ENCODE results near the gene ZNF580. TPM values are rescaled to one million over a fixed set of nuclear protein-coding genes. Genes with fewer than 3 reads are reported as not detected.

ZNF580 gene
- total RNA-seq, 1 experiment from 2014 or later: 22.8 TPM

GRCh38 chr19:55684946-55685681 lies 44.3 kb downstream of the ZNF580 start:
- H3K27ac ChIP-seq (ENCODE audit: insufficient read length, low read depth, low read length): no peak overlapping the region
- no peaks in the 10 kb centered on the region for H3K4me1 ChIP-seq (ENCODE audit: insufficient read depth, low read length)
- Mint-ChIP-seq H3K4me1 (no peaks in the 10 kb centered on the region), H3K27ac (no peak overlapping the region), H3K4me3 (no peak overlapping the region), H3K27me3 (ENCODE audit: low read depth) (no peaks in the 10 kb centered on the region), H3K9me3 (no peaks in the 10 kb centered on the region; a peak in 1 of 5 replicates), H3K36me3 (ENCODE audit: insufficient read depth in 1 of 3, low read depth in 3 of 3) (peaks cover 29 to 61% (median 45%) of the 10 kb centered on the region in 3 experiments)
- H3K9ac ChIP-seq (ENCODE audit: extremely low read depth, insufficient read length, low read length): no peak overlapping the region
- no peak overlapping the region for H4K5ac ChIP-seq (ENCODE audit: insufficient read length, low read depth, low read length)
- TF ChIP-seq, protein P1, sequence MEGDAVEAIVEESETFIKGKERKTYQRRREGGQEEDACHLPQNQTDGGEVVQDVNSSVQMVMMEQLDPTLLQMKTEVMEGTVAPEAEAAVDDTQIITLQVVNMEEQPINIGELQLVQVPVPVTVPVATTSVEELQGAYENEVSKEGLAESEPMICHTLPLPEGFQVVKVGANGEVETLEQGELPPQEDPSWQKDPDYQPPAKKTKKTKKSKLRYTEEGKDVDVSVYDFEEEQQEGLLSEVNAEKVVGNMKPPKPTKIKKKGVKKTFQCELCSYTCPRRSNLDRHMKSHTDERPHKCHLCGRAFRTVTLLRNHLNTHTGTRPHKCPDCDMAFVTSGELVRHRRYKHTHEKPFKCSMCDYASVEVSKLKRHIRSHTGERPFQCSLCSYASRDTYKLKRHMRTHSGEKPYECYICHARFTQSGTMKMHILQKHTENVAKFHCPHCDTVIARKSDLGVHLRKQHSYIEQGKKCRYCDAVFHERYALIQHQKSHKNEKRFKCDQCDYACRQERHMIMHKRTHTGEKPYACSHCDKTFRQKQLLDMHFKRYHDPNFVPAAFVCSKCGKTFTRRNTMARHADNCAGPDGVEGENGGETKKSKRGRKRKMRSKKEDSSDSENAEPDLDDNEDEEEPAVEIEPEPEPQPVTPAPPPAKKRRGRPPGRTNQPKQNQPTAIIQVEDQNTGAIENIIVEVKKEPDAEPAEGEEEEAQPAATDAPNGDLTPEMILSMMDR (conservative IDR thresholded peaks at IDR 0.05): no peak
- H3K14ac ChIP-seq (ENCODE audit: insufficient read depth, low read length): no peak overlapping the region
- H2BK20ac ChIP-seq (ENCODE audit: low read depth, low read length, poor library complexity, severe bottlenecking): no peak overlapping the region
- H4K91ac ChIP-seq (ENCODE audit: insufficient read length, low read depth, low read length): no peak overlapping the region
- peaks cover 5% of the 10 kb centered on the region for H3K79me1 ChIP-seq (ENCODE audit: insufficient read depth, low read depth, low read length, poor library complexity, severe bottlenecking)
- no peaks in the 10 kb centered on the region for H4K20me1 ChIP-seq (ENCODE audit: control insufficient read depth, insufficient read depth, insufficient read length)
- no peak overlapping the region for H3K4ac ChIP-seq (ENCODE audit: low read depth, low read length)
- no peak overlapping the region for H2BK5ac ChIP-seq (ENCODE audit: insufficient read length, low read length)
- no peak overlapping the region for H3T11ph ChIP-seq (ENCODE audit: low read length)
- 0 out of 2 replicates have a peak, but pooled peaks cover 1% of the 10 kb centered on the region for H3K79me2 ChIP-seq (ENCODE audit: insufficient read depth, low read length)
- H3K18ac ChIP-seq (ENCODE audit: insufficient read length, low read depth, low read length): no peak overlapping the region
- no peaks in the 10 kb centered on the region for H3K9me3 ChIP-seq (ENCODE audit: control insufficient read depth, low read depth, low read length)
- no peak overlapping the region for H2BK120ac ChIP-seq (ENCODE audit: low read depth, low read length, poor library complexity, severe bottlenecking)
- no peak overlapping the region for H3K56ac ChIP-seq (ENCODE audit: insufficient read length, low read depth, low read length)
- no peak overlapping the region for H3K23ac ChIP-seq (ENCODE audit: insufficient read length, low read depth, low read length)
- no CpG with 5 or more reads among the region's 60 CpGs for WGBS (ENCODE audit: extremely low coverage, insufficient read length, low lambda C conversion rate)
- DNase-seq: no peak
- H3K4me2 ChIP-seq (ENCODE audit: insufficient read depth, insufficient read length, low read length): no peak overlapping the region
- no peaks in the 10 kb centered on the region for H3K23me2 ChIP-seq (ENCODE audit: insufficient read length, low read depth, low read length, poor library complexity, severe bottlenecking)
- H3K27me3 ChIP-seq (ENCODE audit: insufficient read depth, low read length): no peaks in the 10 kb centered on the region
- H2BK15ac ChIP-seq (ENCODE audit: low read depth, low read length): no peak overlapping the region
- H2BK12ac ChIP-seq (ENCODE audit: insufficient read length, low read depth, low read length): no peak overlapping the region
- no peak overlapping the region for H2AK5ac ChIP-seq (ENCODE audit: insufficient read length, low read length)
- H2AFZ ChIP-seq (ENCODE audit: low read length): no peak overlapping the region
- no peak overlapping the region for H4K8ac ChIP-seq (replicated peaks; ENCODE audit: insufficient read length, low read depth, low read length)
